H1 (cell line): ENCODE measurements around the gene SLC11A1. TPM values are rescaled to one million over a fixed set of nuclear protein-coding genes. Genes with fewer than 3 reads are reported as not detected.

ENCODE experiments used
- BRCA1 ChIP-seq: IDR thresholded peaks from 2 replicates; pipeline ENCODE4 v1.6.1; 2012; ENCODE audit warnings: low read depth, low read length, improper control_type of control experiment
- GTF2F1 ChIP-seq: IDR thresholded peaks from 2 replicates; pipeline ENCODE4 v1.6.1; 2012; ENCODE audit warnings: low read depth, low read length, improper control_type of control experiment, borderline replicate concordance
- RFX5 ChIP-seq: IDR thresholded peaks from 2 replicates; pipeline ENCODE4 v1.6.1; 2011; ENCODE audit warnings: low read depth, low read length, improper control_type of control experiment, borderline replicate concordance
- RNF2 ChIP-seq: fragments of 200-900, 300-1000 bp; sonication (generic); IDR thresholded peaks from 2 replicates; pipeline ENCODE4 v1.7.1; 2016; ENCODE audit warnings: borderline replicate concordance, low read depth, mild to moderate bottlenecking, antibody characterized with exemption, low read length; ENCODE audit not compliant: poor library complexity, severe bottlenecking; ENCODE audit errors: missing control alignments
- USF2 ChIP-seq: IDR thresholded peaks from 2 replicates; pipeline ENCODE4 v1.6.1; 2011; ENCODE audit warnings: low read length, improper control_type of control experiment
- ZNF274 ChIP-seq: IDR thresholded peaks from 2 replicates; pipeline ENCODE4 v1.7.0; 2012; ENCODE audit warnings: low read length, borderline replicate concordance; ENCODE audit errors: extremely low read depth
- polyA plus RNA-seq, 7 experiments: library from polyadenylated mRNA; depleted of rRNA in 3 of 7; stranded (reverse) in 5 of 7; unstranded in 2 of 7; fragments of >200 nt in 5 of 7; fragments of 200-250 nt in 2 of 7; gene quantifications; 1 replicate in 5 of 7; 2 replicates in 1 of 7; 4 replicates in 1 of 7; pipeline versions ENCODE4 v1.2.1 to v1.2.3, GENCODE V29; 2011 to 2013; ENCODE audit warnings: missing spikeins in 2 of 7, mixed read lengths in 2 of 7
- total RNA-seq: library from RNA; stranded (reverse); fragmentation: NEBNext Ultra II Directional; extraction: Animal tissue kit (Norgen Biotek cat#: 25700); gene quantifications from 2 replicates; pipeline ENCODE4 v1.2.1, GENCODE V29; 2021
- TF ChIP-seq, protein P1 (sequence below): IDR thresholded peaks from 2 replicates; pipeline ENCODE4 v1.6.1; 2012; ENCODE audit warnings: low read length, inconsistent platforms

The SLC11A1 gene
- total and polyA plus RNA-seq, 2 of the 8 experiments (the other 6 are each of a cell fraction or from before 2014, with no cell fraction given): 0.20 to 0.43 TPM

DNA sequence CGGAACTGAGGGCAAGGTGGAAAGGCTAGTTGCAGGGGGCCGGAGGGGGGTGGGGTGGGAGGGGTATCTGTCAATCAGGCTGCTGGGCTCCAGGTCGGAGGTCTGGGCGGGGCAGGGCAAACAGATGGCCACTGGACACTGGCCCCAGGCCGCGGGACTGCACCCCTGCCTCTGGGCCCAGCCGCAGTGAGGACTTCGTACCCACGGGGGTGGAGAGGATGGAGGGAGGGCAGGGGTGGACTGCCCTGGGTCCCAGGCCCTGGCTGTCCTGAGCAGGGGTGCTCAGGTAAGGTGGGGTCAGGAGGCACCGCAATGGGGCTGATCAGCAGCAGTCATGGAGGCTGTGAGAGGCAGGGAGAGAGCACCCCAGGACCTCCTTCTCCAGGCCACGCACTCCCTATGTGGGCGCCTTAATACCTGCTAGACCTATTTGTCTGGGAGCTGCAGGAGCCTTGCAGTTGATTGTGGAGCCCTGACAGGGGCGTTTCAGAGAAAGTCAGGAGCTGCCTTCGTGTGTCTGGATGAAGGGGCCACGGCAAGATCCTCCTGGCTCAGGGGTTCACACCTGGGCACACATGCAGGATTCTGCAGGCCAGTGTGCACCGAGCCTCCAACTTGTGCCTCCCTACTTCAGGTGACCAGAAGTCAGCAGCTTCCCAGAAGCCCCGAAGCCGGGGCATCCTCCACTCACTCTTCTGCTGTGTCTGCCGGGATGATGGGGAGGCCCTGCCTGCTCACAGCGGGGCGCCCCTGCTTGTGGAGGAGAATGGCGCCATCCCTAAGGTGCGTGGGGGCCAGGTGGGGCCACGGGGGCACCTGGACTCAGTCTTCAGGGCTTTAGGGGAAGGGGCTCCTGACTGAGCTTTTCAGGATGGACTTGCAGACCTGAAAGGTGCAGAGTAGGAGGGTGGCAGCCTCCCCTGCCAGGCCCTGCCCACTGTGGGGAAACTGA is 19.1 kb downstream of the SLC11A1 start (continued):
- no peak for TF ChIP-seq RNF2
- TF ChIP-seq GTF2F1: no peak
- TF ChIP-seq USF2: no peak
- TF ChIP-seq RFX5: no peak
- no peak for TF ChIP-seq BRCA1
- TF ChIP-seq ZNF274: no peak
- TF ChIP-seq, protein P1, sequence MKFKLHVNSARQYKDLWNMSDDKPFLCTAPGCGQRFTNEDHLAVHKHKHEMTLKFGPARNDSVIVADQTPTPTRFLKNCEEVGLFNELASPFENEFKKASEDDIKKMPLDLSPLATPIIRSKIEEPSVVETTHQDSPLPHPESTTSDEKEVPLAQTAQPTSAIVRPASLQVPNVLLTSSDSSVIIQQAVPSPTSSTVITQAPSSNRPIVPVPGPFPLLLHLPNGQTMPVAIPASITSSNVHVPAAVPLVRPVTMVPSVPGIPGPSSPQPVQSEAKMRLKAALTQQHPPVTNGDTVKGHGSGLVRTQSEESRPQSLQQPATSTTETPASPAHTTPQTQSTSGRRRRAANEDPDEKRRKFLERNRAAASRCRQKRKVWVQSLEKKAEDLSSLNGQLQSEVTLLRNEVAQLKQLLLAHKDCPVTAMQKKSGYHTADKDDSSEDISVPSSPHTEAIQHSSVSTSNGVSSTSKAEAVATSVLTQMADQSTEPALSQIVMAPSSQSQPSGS: no peak
